ENCODE results near the gene RSBN1L.

Gene RSBN1L

GRCh38 chr7:77806425-77806824 lies 110.2 kb downstream of the RSBN1L start:
- no peak for DNase-seq (ENCODE audit: low read depth)

GRCh38 chr7:77808517-77808916 lies 112.3 kb downstream of the RSBN1L start:
- no peak for DNase-seq (ENCODE audit: low read depth)

GRCh38 chr7:77811516-77812289 lies 115.4 kb downstream of the RSBN1L start:
- DNase-seq (ENCODE audit: low read depth), result peak; percentile 36

GRCh38 chr7:77812290-77812685 lies 116.0 kb downstream of the RSBN1L start:
- peak; percentile 83 for DNase-seq (ENCODE audit: low read depth)

- no peak for DNase-seq (ENCODE audit: low read depth)
Measured at GRCh38 chr7:77813180-77813579, 116.9 kb downstream of the RSBN1L start.

- no peak for DNase-seq (ENCODE audit: low read depth)
Measured at GRCh38 chr7:77819021-77819420, 122.8 kb downstream of the RSBN1L start.

GRCh38 chr7:77820967-77821366 lies 124.7 kb downstream of the RSBN1L start:
- DNase-seq (ENCODE audit: low read depth), result no peak

- DNase-seq (ENCODE audit: low read depth), result no peak
Measured at GRCh38 chr7:77822269-77822668, 126.0 kb downstream of the RSBN1L start.

- DNase-seq (ENCODE audit: low read depth), result no peak
Measured at GRCh38 chr7:77823787-77824186, 127.5 kb downstream of the RSBN1L start.

GRCh38 chr7:77824636-77825035 lies 128.4 kb downstream of the RSBN1L start:
- no peak for DNase-seq (ENCODE audit: low read depth)

- DNase-seq (ENCODE audit: low read depth), result no peak
Measured at GRCh38 chr7:77825131-77825530, 128.9 kb downstream of the RSBN1L start.

GRCh38 chr7:77826300-77826699 lies 130.0 kb downstream of the RSBN1L start:
- no peak for DNase-seq (ENCODE audit: low read depth)

GRCh38 chr7:77827999-77828398 lies 131.7 kb downstream of the RSBN1L start:
- DNase-seq (ENCODE audit: low read depth), result no peak

GRCh38 chr7:77830649-77831355 lies 134.5 kb downstream of the RSBN1L start:
- DNase-seq (ENCODE audit: low read depth), result no peak

- no peak for DNase-seq (ENCODE audit: low read depth)
Measured at GRCh38 chr7:77831481-77831880, 135.2 kb downstream of the RSBN1L start.

GRCh38 chr7:77831953-77832352 lies 135.7 kb downstream of the RSBN1L start:
- DNase-seq (ENCODE audit: low read depth), result no peak
